GM19193 (cell line): ENCODE data around the gene CAPN10.

Source experiments
- POLR2A ChIP-seq: IDR thresholded peaks from 4 replicates; pipeline ENCODE4 v1.6.1; 2011; ENCODE audit not compliant: insufficient read depth, insufficient read length; ENCODE audit errors: extremely low read depth

The CAPN10 gene

GRCh38 chr2:240586198-240586918 lies at the start of gene CAPN10:
TSS of gene CAPN10 (plus strand) at chr2:240586734. CDS start at chr2:240586912, 178 bp downstream.
- TF ChIP-seq POLR2A = peak; percentile 94

- no peak for TF ChIP-seq POLR2A
Measured at GRCh38 chr2:240538031-240538780, 48.3 kb upstream of the CAPN10 start.

GRCh38 chr2:240539906-240540305 lies 46.6 kb upstream of the CAPN10 start:
- no peak for TF ChIP-seq POLR2A

GRCh38 chr2:240551288-240551687 lies 35.2 kb upstream of the CAPN10 start:
- TF ChIP-seq POLR2A = no peak

- no peak for TF ChIP-seq POLR2A
Measured at GRCh38 chr2:240551811-240552210, 34.7 kb upstream of the CAPN10 start.

- no peak for TF ChIP-seq POLR2A
Measured at GRCh38 chr2:240553956-240554480, 32.5 kb upstream of the CAPN10 start.

GRCh38 chr2:240554767-240555493 lies 31.6 kb upstream of the CAPN10 start:
- TF ChIP-seq POLR2A = no peak

GRCh38 chr2:240555541-240556250 lies 30.8 kb upstream of the CAPN10 start:
- TF ChIP-seq POLR2A = no peak

GRCh38 chr2:240556553-240557100 lies 29.9 kb upstream of the CAPN10 start:
- TF ChIP-seq POLR2A = no peak

- TF ChIP-seq POLR2A = no peak
Measured at GRCh38 chr2:240557101-240557751, 29.3 kb upstream of the CAPN10 start.

GRCh38 chr2:240557808-240558207 lies 28.7 kb upstream of the CAPN10 start, which contains the start of gene ANKMY1:
TSS of gene ANKMY1 (minus strand) at chr2:240557988. CDS start at chr2:240557335, 653 bp downstream.
- TF ChIP-seq POLR2A = no peak

- TF ChIP-seq POLR2A = no peak
Measured at GRCh38 chr2:240558236-240558761, 28.2 kb upstream of the CAPN10 start.

GRCh38 chr2:240559286-240559685 lies 27.2 kb upstream of the CAPN10 start:
- no peak for TF ChIP-seq POLR2A
